ENCODE results near the gene CAPN8. TPM values are rescaled to one million over a fixed set of nuclear protein-coding genes. Genes with fewer than 3 reads are reported as not detected.

The CAPN8 gene
- total RNA-seq, 1 donor from 2014 or later: not detected

GRCh38 chr1:223629126-223629457 is 36.4 kb downstream of the CAPN8 start:
- DNase-seq (ENCODE audit: low spot score in 2 of 2): no peak
- H3K36me3 ChIP-seq: no peaks in the 10 kb centered on the region
- no peaks in the 10 kb centered on the region for H3K4me1 ChIP-seq
- no peak overlapping the region for H3K27ac ChIP-seq
- H3K9me3 ChIP-seq: no peaks in the 10 kb centered on the region
- TF ChIP-seq, protein P1, sequence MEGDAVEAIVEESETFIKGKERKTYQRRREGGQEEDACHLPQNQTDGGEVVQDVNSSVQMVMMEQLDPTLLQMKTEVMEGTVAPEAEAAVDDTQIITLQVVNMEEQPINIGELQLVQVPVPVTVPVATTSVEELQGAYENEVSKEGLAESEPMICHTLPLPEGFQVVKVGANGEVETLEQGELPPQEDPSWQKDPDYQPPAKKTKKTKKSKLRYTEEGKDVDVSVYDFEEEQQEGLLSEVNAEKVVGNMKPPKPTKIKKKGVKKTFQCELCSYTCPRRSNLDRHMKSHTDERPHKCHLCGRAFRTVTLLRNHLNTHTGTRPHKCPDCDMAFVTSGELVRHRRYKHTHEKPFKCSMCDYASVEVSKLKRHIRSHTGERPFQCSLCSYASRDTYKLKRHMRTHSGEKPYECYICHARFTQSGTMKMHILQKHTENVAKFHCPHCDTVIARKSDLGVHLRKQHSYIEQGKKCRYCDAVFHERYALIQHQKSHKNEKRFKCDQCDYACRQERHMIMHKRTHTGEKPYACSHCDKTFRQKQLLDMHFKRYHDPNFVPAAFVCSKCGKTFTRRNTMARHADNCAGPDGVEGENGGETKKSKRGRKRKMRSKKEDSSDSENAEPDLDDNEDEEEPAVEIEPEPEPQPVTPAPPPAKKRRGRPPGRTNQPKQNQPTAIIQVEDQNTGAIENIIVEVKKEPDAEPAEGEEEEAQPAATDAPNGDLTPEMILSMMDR (IDR thresholded peaks at IDR 0.05): no peak
- intact Hi-C loops (cut with DNase I): no loop called here
- no peak overlapping the region for H3K4me3 ChIP-seq
- H3K27me3 ChIP-seq: no peaks in the 10 kb centered on the region

GRCh38 chr1:223628233-223629125 is 37.0 kb downstream of the CAPN8 start:
- H3K4me3 ChIP-seq: no peak overlapping the region
- H3K36me3 ChIP-seq: no peaks in the 10 kb centered on the region
- no peaks in the 10 kb centered on the region for H3K9me3 ChIP-seq
- no peaks in the 10 kb centered on the region for H3K27me3 ChIP-seq
- TF ChIP-seq, protein P1 (IDR thresholded peaks at IDR 0.05): peak in 2 of 3 experiments; percentile 20 to 45
- intact Hi-C loops (cut with DNase I): no loop called here
- H3K4me1 ChIP-seq: no peaks in the 10 kb centered on the region
- H3K27ac ChIP-seq: no peak overlapping the region
- no peak for DNase-seq (ENCODE audit: low spot score in 2 of 2)

- intact Hi-C loops (cut with DNase I): no loop called here
- Histone ChIP-seq H3K36me3 (no peaks in the 10 kb centered on the region), H3K4me1 (no peaks in the 10 kb centered on the region), H3K9me3 (no peaks in the 10 kb centered on the region), H3K27me3 (no peaks in the 10 kb centered on the region), H3K27ac (no peak overlapping the region), H3K4me3 (no peak overlapping the region)
- no peak for DNase-seq (ENCODE audit: low spot score in 2 of 2)
- TF ChIP-seq, protein P1 (IDR thresholded peaks at IDR 0.05): no peak
These were observed 43.2 kb downstream of the CAPN8 start for GRCh38 chr1:223622132-223622842.

DNA sequence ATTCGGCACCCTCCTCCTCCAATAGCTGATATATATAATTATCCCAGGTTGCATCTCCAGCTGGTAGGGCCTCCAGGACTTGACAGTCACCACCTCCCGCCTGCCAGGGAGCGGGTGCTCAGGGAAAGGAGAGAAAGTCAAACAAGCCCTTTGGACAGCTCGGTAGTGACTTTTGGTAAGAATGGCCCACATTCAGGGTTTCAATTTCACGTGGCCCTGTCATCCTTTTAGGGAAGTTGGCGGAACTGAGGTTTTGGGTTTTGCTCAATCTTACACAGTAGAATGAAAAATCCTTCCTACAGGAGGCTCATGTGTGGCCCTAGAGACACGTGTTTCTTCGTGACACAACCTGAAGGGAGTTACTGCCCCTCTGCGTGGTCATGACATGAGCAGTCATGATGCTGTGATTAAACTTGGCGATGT is 44.2 kb downstream of the CAPN8 start:
- Histone ChIP-seq H3K4me1 (no peaks in the 10 kb centered on the region), H3K4me3 (no peak overlapping the region), H3K27me3 (no peaks in the 10 kb centered on the region), H3K27ac (no peak overlapping the region), H3K36me3 (no peaks in the 10 kb centered on the region), H3K9me3 (no peaks in the 10 kb centered on the region)
- intact Hi-C loops (cut with DNase I): no loop called here
- TF ChIP-seq, protein P1 (IDR thresholded peaks at IDR 0.05): no peak
- no peak for DNase-seq (ENCODE audit: low spot score in 2 of 2)

DNA sequence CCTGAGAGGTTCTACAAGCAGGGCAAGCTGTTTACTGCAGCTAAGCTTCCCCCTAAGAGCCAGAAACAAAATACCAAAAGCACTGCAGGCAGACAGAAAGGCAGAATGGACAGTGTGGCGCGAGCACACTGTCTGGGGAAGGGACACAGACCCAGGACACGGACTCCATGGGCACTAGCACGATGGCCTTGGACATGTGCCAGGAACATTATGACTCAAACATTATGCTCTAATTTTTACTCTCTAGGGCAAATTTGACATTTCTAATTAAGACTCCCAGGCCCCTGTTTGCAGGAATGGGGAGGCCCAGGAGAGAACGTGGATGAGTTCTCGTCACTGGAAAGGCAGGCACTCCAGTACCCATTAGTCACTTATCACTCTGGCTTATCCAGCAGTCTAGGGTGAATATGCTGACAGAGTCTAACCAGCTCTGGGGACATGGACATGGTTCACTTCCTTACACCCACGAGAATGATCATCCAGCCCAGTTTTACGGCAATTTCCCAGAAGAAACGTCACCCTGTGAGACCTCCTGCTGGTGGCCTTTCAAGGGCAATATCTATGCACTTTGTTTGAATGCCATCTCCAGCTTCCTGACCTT is 45.1 kb downstream of the CAPN8 start:
- no peaks in the 10 kb centered on the region for H3K9me3 ChIP-seq
- no peaks in the 10 kb centered on the region for H3K27me3 ChIP-seq
- H3K36me3 ChIP-seq: no peaks in the 10 kb centered on the region
- DNase-seq (ENCODE audit: low spot score in 2 of 2): no peak
- H3K4me1 ChIP-seq: no peaks in the 10 kb centered on the region
- intact Hi-C loops (cut with DNase I): no loop called here
- TF ChIP-seq, protein P1 (IDR thresholded peaks at IDR 0.05): no peak
- no peak overlapping the region for H3K4me3 ChIP-seq
- no peak overlapping the region for H3K27ac ChIP-seq
